DMS114 treated with DMSO at 0.1 percent for 48 hours (cell line): ENCODE data around the gene MEFV.

ENCODE experiments used
- DNase-seq: peaks from one replicate; lab custom pipeline; 2025; ENCODE audit not compliant: unreplicated experiment; lab: John Stamatoyannopoulos, UW

The MEFV gene

DNA sequence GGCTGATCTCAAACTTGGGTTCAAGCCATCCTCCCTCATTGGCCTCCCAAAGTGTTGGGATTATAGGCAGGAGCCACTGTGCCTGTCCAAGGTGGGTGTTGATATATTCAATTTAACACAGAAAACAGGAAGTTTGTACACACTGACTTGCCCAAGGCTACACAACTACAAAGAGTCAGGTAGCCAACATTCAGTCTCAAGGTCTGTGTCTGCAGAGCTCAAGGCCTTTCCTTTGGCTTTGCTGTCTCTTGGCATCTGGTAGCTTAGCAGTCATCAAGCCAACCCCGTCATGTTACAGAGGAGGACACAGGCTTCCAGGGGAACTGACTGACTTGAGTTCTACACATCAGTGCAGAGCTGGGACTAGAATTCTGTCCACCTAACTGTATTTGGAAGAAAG is 11.9 kb upstream of the MEFV start:
- no peak for DNase-seq

DNA sequence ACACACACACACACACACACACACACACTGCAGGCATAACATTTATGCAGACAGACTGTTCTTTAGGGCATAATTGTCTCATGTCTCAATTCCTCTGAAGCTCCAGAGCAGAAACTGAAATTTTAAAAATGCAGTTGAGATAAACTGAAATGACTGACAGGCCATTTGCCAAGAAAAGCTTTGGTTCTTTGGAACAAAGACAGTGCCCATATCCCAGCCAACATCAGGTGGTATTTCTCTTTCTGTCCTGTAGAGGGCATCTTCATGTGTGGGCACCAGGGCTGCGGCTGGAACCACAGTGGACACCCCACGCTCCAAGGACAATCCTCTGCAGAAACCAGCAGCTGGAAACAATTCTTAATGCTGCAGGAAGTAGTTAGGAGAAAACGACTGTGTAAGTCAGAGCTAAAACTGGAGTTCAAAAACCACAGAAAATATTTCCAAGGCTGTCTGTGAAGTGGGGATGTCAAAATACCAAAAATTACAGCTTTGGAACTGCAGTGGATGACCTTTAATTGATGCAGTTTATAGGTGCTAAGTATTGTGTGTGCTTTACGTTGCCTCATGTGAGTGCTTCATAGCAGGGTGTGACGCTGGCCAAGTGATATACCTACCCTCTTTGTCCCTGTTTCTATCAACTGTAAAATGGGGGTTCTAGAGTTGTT is 10.6 kb upstream of the MEFV start:
- peak; percentile 27 for DNase-seq

DNA sequence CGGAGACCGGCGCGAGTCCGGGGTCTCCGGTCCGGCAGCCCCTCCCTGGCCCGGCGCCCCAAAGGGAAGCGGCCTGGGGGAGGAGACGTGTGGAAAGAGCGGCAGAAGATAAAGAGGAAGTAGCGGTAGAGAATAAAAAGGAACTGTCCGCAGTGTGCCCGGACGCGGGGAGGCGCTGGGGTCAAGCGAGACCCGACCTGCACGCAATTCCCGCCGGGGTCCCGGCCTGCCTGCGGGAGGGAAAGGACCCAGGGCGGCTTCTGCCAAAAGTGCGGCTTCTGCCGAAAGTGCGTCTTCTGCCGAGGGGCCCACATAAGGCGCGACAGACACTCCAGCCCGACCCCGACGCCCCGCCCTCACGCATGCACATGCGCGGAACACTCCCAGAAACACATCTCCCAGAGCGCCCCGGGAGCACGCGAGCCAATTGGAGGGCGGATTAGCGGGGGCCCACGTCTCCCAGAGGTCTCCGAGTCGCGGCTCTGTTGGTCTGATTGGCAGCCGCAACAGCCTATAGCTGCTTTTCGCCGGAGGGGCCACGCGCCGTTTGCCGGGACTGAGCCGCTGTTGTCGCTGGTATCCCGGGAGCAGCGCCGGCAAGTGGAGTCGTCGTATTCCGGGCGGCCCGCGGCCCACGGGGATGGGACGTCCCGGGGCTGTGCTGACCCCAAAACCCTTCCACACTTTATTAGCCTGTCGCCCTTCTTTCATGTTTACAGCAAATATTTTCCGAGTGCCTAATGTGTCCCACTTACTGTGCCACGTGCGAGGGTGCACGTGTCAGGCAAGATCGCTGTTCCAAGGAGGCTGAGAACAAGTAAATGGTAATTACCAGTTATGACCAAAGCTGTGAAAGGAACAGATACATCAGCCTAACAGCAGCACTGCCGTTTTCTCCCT is 8.0 kb upstream of the MEFV start:
- DNase-seq: peak; percentile 92

DNA sequence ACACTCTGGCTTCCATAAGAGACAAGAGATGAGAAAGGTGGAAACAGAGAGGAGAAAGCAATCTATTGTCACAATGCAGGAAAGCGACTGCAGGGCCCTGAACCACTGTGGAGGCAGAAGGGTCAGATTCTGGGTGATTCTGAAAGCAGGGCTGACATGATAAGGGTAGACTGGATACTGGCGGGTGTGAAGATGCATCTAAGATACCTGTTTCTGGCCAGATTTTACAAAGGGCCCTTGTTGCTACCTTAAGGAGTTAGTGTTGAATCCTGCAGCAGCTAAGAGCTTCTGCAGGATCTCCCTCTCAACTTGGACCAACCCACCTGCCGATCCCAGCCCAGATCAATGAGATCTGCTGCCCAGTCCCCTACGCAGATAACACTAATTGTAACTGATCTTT is 6.1 kb upstream of the MEFV start:
- DNase-seq: no peak

DNA sequence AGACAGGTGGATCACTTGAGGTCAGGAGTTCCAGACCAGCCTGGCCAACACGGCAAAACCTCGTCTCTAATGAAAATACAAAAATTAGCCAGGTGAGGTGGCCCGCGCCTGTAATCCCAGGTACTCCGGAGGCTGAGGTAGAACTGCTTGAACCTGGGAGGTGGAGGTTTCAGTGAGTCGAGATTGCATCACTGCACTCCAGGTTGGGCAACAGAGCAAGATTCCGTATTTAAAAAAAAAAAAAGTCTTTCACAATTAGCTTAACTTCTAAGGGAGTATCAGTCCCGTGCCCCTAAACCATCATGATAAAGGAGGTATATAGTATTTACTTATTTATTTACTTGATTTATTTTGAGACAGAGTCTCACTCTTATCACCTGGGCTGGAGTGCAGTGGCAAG is 3.4 kb upstream of the MEFV start:
- DNase-seq: no peak

DNA sequence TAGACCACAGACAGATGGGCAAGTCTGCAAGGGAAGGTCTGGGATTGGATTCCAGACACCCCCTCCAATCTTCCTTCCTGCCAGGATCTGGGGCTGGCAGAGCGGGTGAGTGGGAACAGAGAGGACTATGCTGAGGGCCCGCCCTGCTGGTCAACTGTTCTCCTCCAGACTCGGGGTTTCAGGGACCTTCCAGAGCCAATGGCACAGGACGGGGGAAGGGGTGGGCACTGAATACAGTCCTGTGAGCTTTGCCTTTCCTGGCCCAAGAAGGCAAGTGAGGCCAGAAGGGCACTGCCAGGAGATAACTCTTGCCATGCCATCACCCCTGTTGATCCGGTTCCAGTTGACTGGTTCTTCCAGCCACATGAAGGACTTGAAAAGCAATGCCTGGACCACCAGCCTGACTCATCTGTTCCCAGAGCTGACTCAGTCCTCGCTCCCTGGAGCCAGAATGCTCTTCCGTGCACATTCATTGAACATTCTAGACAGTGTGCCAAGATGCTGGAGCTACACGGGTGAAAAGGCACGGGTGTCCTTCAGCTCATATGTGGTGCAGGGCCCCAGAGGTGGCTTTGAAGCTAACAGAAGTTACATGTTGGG is 533 bp upstream of the MEFV start:
- DNase-seq: no peak

DNA sequence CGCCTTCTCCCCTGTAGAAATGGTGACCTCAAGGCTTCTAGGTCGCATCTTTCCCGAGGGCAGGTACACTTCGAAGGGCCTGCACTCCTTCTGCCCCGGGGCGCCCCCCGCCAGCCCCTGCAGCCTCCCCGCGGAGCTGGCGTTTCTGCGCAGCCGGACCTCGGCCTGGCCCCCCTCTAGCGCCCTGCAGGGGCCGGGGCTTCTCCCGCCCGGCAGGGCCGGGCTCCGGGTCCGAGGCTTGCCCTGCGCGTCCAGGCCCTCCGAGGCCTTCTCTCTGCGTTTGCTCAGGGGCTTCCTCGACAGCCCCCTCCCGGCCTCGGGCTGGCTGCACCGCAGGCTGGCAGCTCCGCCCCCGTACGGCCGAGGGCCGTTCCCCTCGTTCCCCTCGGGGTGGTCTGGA is 2.1 kb downstream of the MEFV start:
- DNase-seq: no peak

DNA sequence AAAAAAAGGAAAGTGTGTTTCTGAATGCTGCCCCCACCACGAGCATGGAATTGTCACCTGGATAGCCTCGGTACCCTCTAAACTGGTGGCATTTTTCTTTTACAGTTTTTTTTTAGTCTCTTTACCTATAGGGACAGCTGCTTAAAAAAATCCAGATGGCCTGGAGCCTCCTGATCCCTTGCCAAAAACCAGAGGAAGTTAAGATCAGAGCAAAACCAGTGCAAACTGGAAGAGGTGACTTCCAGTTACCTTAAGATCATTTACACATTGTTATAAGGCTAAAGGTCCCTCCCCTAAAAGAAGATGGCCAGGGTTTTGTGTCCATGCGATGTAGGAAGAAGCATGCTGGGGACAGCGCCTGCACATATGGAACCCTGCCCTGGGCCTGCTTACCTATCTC is 3.5 kb downstream of the MEFV start:
- no peak for DNase-seq

DNA sequence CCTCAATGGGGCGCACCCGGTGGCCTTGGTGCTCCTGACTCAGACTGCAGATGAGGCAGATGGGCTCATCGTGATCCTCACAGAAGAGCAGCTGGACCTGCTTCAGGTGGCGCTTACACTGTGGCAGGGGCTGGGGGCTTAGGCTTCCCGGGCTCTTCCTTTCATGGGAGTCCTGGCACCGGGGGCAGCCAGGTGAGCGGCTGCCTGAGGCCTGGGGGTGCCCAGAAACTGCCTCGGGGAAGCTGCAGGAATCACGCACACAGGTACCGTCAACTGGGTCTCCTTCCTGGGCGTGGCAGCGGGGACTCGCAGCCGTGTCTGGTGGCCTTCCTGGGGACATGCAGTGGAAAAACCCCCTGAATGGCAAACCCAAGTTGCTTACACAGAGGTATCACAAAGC is 7.0 kb downstream of the MEFV start:
- no peak for DNase-seq

DNA sequence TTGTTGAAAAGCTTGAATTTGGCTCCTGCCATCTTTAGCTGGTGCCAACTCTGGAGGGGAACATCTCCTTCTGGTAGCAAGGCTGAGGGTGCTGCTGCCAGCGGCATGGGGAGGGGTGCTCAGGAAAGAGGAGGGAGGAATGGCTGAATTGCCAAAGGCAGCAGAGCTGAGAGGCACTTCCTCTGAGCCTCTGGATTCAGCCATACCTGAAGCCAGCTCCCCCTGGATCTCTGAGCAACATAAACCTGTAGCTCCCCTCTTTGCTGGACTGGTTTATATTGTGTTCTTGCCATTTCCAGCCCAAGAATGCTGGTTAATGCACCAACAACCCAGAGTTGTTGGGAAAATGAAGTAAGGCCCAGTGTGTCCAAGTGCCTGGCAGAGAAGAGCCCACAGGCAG is 7.4 kb downstream of the MEFV start:
- no peak for DNase-seq

DNA sequence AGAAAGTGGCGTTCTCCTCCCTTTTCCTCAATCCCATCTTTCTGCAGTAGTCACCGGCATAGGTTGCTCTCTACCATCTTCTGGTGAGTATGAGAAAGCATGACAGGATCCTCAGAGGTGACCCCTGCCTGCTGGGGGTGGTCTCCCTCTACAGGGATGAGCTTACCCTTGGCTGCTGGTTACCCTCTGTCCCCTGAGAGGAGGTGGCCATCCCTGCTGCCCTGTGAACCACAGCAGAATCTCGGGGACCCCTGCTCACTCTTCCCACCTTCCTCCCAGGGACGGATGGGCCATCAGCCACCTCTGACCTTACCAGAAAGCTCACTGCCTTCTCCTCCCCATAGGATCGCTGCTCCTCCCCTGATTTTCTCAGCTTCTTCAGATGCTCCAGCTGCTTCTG is 7.8 kb downstream of the MEFV start:
- no peak for DNase-seq

DNA sequence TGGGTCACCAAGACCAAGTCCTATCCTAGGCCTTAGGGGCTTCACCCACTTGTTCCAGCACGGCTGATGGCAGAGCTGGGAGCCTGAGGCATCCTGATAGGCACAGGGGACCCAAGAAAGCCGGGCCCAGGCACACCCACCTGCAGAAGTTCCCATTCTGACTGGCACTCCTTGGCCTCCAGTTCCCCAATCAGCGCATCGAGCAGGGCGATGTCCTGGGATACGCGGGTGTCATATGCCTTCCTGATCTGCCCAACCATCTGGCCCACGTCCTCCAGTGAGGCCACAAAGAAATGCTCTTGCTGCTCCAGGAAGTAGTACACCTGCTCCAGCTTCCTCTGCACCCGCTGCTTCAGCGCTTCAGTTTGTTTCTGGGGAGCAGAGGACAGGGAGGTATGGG is 9.6 kb downstream of the MEFV start:
- no peak for DNase-seq

DNA sequence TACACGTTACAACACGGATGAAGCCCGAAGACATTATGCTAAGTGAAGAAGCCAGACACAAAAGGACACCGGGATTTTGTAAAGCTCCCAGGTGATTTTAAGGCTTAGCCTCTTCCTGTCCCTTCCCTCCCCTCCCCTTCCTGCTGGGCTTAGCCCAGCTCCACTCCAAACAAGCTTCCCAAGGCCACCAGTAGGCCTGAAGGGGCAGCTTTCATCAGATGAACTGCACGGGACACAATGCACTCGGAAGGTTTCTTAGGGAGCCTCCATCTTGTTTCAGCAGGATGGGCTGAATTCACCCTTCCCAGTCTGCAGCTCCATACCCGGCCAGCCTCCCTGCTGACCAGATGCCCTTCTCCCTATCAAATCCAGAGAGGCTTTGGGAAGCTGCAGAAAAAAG is 10.4 kb downstream of the MEFV start:
- DNase-seq: no peak

DNA sequence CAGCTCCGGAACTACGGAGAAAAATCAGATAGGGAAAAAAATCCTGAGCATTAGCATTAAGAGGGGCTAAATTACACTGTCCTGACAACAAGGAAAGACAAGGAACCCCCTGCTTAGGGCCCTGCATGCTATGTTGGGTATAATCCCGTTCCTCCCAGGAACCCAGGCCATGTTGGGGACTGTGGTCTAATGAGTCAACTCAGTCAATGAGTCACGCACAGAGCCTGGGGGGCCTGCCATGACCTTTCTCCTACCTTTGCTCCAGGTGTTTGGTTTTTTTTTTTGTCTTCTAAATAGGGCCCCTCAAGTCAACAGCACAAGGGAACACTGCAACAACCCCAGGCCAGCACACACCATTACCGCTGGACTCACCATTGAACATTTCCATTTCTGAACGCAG is 12.6 kb downstream of the MEFV start:
- DNase-seq: no peak

DNA sequence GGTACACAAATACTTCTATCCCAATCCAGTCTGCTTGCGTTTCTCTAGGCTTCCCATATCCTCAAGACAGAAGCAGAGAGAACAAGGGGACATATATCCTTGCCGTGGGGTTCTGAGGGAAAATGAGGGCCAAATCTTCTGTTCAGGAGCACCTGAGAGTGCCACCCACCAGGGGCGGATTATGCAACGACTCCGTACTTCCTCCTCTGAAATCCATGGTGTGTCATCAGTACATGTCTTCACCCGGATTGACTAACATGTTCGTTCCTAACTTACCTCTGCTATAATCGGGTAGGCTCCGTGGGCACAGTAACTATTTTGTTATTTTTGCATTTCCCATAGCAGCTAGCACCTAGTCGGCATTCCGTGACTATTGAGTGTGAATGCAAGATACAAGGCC is 13.7 kb downstream of the MEFV start:
- no peak for DNase-seq

DNA sequence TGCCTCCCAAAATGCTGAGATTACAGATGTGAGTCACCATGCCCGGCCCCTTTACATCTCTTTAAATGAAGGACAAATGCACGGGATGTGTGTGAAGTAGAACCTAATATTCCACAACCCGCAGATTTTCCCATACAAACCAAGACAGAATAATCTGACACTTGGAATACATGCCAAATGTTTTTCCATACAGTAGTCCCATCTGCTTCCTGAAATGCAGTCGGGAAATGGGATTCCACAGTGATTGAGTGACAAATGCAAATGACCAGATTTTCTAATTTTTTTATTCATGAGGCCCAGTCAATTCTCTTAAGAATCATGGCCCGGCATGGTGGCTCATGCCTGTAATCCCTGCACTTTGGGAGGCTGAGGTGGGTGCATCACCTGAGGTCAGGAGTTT is 14.7 kb downstream of the MEFV start:
- DNase-seq: no peak

DNA sequence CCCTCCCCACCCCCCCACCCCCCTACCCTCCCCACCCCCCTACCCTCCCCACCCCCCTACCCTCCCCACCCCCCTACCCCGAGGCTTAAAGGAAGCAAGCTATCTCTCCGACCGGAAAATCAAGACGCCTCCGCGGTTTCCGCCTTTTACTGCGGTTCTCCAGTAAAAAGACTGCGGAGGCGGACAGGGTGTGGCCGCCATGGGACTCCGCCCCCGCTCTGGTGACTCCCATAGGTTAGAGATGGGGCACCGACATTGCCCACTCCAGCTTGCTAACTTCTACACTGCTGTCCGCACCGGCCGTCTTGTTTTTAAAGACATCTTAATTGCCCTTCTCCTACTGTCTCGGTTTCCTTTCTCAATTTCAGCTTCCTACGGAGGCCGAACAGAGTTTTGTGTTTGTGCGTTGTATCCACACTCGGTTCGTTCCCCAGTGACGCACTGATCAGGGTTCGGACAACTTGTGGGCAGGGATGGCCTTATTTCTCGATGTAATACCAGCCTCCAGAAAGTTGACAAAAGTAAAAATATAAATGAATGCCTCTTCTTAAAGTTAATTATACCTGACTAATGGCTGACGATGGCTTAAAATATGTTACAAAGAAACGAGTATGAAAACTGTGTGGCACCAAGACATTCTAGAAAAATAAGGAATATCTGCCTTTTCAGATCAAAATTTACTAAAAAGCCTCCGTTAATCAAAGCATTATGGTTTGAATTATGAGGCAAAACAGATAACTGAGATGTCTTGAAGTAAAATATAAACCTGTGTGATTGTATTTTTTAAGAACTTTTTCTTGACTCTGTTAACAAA is 20.4 kb downstream of the MEFV start:
- peak; percentile 40 for DNase-seq

DNA sequence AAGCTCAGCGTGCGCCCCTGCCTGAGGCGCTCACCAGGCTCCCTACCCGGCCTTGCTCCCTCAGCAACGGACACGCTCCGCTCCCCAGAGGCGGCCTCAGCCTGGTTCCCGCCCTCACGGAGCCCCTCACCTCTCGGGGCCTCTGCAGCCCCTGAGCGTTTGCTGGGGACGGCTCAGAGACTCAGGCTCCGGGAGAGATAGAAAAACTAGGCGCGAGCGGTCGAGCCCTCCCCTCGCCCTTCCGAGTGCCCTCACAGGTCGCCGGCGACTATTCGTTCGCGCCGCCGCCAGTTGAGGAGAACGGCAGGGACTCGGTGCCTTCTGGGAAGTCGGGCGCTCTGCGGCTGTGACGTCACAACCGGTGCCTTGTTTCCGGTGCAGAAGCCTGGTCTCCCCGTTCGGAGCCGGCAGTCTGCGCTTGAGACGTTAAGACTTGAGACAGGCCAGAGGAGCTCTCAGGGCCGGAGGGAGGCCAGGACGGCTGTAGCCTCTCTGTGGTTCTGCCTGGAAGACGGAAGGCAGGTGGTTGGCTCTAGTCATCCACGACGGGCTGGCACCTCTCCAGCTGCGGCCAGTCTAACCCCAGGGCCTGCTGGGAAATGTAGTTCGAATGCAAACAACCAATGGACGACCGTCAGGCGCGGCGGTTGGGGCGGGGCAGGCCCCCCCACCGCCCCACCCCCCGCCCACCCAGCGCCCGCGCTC is 21.4 kb downstream of the MEFV start, which contains the start of gene ZNF200:
Gene ZNF200, minus strand, starts transcription at position 302 of the 705 bp plus-strand sequence. CDS start 1,403 bp downstream, outside the sequence.
- peak; percentile 91 for DNase-seq

DNA sequence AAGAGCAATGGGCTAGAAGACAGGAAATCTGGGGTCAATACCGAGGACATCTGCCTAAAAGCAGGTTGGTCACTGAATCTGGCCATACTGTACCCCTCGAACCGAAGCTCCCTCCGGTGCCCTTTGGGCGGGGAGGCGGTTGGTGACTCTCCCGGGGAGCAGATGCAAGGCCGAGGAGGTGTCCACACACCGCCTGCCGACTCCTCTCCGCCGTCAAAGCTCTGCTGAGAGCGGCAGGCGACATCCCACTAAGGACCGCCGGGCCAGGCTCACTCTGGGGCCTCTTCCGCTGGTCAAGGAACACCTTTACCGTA is 21.9 kb downstream of the MEFV start:
- no peak for DNase-seq

DNA sequence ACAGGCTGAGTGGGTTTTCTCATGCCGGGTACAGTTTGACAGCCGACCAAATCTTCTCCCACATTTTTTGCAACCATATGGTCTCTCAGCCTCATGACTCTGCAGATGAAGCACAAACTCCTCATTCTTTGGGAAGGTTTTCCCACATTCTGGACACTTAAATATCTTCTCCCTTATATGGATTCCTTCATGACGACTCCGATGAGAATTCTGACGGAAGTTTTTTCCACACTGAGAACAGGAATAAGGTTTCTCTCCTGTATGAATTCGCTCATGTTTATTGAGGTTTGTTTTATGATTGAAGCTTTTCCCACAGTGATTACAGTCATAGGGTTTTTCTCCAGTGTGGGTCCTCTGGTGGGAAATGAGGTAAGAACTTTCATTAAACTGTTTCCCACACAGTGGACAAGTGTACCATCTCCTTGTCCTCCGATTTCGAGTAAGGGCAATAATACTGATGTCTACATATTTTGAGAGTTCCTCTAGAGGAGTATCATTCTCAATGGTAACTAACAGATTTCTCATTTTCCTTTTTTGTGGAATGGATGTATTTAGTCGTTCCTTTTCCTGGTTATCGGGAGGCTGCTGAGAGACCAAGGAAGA is 32.4 kb downstream of the MEFV start:
- DNase-seq: no peak
